Suppressor macrophage treated with lipopolysaccharide for 4 hours (primary cell): ENCODE data around the gene TLL2.

Experiments
- DNase-seq: peaks from one replicate; pipeline ENCODE4 v3.0.0-alpha.2; 2020

The TLL2 gene

DNA sequence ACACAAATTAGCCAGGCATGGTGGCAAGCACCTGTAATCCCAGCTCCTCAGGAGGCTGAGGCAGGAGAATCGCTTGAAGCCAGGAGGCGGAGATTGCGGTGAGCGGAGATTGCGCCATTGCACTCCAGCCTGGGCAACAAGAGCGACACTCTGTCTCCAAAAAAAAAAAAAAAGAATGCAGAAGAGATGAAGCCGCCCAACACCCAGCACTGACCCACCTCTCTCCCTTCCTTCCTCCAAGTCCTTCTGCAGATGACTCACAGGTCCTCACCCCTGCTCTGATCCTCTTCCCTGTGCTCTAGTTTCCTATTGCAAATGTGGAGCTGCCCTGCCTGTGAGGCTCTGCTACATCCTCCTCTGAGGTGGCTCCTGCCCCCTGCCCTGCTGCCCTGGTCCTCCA is 132.9 kb downstream of the TLL2 start:
- peak; percentile 72 for DNase-seq

DNA sequence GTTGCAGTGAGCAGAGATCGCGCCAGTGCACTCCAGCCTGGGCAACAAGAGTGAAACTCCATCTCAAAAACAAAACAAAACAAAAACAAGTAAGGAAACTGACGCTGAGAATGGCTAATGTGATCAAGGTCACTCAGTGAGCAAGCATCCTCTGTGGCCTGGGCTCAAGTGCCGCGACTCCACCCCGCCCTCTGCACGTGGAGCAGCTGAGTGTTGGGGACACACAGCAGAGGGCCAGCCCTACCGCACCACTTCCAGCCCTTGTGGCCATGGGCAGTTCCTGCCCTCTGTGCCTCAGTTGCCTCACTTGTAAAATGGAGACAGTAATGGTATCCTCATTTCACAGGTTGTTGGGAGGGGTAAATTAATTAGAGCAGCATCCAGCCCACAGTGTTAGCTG is 134.0 kb downstream of the TLL2 start:
- DNase-seq: peak; percentile 11

GRCh38 chr10:96378741-96379140 is 135.0 kb downstream of the TLL2 start:
- no peak for DNase-seq

DNA sequence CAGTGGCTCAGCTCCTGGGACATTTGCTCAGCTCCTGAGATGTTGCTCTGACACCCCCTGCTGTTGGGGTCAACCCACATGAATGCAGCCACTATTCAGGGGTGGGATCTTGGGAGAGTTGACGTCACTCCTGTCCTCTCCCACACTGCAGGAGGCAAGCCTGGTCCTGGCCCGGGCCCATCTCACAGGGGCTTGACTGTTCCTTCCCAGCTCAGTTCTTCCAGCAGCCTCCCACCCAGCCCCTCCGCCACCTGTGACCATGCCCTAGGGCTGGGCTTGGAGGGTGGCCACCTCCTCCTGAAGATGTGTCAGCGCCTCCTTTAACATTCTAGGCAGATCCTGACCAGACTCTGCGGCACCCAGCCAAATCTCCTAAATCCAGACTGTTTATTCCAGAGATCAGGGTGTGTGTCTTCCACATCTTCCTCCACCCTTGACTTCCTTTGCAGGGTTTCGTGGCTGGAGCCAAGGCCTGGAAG is 135.9 kb downstream of the TLL2 start:
- no peak for DNase-seq

GRCh38 chr10:96376483-96376882 is 137.2 kb downstream of the TLL2 start:
- DNase-seq: no peak

- DNase-seq: peak; percentile 93
These were observed 138.5 kb downstream of the TLL2 start for GRCh38 chr10:96374985-96375830.

- no peak for DNase-seq
These were observed 139.1 kb downstream of the TLL2 start for GRCh38 chr10:96374639-96374984.

DNA sequence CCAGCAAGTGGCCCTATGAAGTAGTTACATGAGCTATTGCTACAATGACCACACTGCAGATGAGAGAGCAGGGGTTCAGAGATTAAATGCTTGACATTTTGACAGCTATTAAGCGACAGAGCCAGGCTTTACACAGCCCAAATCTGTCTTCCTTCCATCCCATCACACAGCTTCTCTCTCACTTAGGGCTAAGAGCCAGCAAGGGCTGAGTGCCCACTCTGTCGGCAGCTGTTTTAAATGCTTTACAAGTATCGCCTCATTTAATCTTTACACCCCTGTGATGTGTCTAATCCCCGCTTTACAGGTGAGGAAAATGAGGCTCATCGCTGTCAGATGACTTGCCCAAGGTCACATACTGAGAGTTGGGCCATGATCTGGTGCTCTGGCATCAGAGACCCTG is 139.7 kb downstream of the TLL2 start:
- no peak for DNase-seq

DNA sequence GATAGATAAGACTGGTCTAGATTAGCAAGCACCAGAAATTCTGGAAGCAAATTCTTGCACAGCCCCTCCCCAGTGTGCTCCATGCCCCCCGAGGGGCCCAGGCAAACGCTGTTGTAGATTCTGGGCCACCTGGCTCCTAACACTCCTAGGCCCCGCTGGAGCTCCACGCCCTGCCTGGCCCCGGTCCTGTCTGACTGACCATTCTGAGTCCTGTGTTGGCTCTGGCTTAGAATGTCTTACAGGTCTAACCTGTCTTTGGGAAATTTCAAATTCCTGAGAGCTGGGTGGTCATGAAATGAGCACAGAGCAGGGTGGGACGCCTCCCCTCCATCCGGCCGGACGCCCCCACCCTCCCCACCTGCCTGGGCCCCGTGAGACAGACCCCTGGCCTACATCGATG is 142.4 kb downstream of the TLL2 start:
- DNase-seq: no peak

- DNase-seq: peak; percentile 67
These were observed 143.1 kb downstream of the TLL2 start for GRCh38 chr10:96370584-96371157.

DNA sequence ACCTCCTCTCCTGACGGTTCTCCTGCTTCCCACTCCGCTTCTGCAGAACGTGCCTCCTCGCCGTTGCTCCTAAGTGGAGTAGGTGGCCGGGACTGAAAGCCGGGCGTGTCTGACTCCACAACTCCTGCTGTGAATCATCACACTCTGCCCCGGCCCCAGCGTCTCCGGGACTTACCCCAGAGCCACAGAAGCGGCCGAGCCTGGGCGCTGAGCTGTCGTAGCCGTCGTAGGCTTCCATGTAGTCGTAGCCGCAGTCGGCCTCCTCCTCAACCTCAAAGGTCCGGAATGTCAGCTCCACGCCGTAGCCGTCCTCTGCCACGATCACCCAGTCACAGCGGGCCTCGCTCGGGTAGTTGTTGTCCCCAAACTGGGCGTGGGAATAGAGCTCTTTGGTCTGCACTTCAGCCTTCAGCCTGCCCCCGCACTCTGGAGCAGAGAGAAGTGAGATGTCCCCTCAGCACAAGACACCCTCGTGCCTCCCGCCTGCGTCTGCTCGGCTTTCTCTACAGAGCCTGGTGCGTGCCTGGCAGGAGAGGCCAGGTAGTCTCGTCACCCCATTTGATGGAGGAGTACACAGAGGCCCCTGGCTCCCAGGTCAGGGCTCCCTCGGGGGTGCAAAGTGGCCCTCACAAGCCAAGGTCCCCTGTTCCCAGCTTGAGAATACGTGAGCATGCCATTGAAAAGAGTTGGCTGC is 143.7 kb downstream of the TLL2 start:
- no peak for DNase-seq

GRCh38 chr10:96368971-96369370 is 144.8 kb downstream of the TLL2 start:
- no peak for DNase-seq

DNA sequence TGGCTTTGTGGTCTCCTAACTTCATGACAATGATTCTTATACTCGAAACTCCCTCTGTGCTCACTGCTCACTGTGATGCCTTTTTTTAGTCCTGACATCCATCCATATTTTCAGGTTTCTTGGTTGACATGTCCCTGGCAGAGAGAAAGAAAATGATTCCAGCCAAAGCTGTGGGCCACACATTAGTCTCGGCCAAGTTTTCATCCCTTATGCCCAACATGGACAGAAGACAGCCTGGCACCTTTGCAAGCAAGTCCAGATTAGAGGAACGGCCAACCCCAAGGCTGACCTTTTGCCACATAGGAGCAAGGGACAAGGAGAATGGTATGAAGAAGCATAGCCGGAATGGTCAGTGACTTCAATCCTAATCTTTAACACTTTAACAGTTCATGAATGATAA is 146.3 kb downstream of the TLL2 start:
- no peak for DNase-seq

DNA sequence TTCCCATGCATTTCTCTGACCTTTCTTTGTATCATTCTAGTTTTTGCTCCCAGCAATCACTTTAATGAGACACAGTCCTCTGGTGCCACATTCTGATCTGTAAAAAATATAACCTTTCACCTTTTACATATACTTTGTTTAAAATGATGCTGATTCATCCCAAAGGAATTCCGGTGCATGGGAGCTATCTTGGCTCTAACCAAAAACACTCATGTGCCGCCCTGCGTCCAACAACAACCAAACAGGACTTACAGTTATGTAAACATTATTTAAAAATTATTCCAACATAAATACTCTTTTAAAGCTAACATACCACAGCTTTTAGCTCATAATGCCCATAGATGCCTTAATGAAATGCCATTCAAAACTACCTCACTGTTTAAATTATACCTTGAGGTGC is 147.2 kb downstream of the TLL2 start:
- no peak for DNase-seq

DNA sequence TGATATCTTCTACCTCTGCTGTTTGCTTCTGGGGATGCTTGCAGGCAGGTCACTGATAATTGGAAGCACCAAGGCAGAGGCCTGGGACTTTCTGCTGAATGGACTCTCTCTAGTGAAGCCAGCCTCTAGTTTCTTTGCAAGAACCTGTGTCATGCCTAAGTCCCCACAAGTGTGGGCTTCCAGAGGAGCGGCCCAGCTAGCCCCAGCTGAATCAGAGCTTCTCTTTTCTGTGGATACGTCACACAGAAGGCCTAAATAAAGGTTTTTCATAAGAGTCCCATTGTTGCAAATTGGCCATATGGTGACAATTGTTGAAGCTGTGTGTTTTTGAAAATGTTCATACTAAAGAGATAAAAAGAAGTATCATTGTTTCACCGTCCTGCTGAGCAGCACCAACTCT is 148.2 kb downstream of the TLL2 start:
- no peak for DNase-seq

- no peak for DNase-seq
These were observed 153.0 kb downstream of the TLL2 start for GRCh38 chr10:96360766-96361165.

DNA sequence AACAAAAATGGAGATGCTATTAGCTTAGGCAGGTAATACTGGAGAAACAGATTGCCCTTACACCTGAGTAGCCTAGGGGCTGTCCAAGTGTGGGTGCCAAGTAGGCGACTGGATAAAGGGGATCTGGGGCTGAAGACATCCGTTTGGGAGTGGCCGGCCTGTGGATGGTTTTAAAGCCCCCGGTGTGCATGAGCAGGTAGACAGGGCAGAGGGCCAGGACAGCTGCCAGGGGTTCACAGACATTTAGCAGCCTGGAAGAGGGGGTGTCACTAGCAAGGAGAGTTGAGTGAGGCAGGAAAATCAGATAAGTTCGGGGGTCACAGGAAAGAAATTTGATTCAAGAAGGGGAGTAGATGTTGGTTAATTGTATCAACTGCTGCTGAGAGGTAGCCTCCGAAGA is 153.4 kb downstream of the TLL2 start:
- DNase-seq: no peak

GRCh38 chr10:96359616-96360015 is 154.1 kb downstream of the TLL2 start:
- DNase-seq: no peak

- DNase-seq: no peak
These were observed 154.7 kb downstream of the TLL2 start, which contains the start of gene OPALIN for GRCh38 chr10:96358851-96359540. OPALIN (minus strand) TSS chr10:96359002; CDS start chr10:96358896, 106 bp downstream.

GRCh38 chr10:96357038-96357620 is 156.6 kb downstream of the TLL2 start:
- DNase-seq: no peak

DNA sequence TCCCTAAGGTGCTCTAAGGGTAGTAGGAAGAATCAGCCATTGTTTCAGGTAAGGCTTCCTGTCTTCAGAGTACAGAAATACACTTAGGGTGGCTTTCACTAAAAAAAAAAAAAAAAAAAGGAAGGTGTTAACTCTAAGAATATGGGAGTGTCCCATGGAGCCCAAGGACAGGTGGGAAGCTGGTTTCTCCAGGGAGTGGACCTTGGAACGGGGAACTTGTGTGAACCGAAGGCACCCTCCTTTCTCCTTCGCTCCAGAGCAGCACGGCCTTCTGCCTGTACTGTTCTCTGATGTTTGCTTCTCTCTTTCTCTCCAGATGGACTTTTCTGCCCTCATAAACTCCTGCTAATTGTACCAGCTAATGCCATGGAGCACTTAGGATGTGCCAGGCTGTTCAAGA is 161.1 kb downstream of the TLL2 start:
- DNase-seq: no peak

DNA sequence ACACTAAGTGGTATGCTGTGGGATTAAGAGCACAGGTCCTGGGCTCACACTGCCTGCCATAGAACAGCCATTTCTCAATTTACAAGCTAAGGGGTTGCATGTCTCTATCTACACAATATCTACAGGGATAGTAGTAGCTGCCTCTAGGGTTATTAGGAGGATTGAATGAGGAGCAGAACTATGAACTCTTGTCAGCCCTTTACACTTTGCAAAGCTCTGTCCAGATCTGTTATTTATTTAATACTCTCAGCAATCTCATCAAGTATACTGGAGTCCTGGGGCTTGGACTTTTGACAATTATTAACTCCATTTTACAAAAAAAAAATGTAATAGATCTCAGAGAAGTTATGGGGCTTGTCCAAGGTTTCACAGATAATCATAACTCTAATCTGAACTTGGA is 161.7 kb downstream of the TLL2 start:
- DNase-seq: no peak

- DNase-seq: no peak
These were observed 167.4 kb downstream of the TLL2 start for GRCh38 chr10:96346295-96346694.
